GM04503 (cell line): ENCODE results near the gene TARS1.

ENCODE experiments used
- DNase-seq: peaks from one replicate; pipeline ENCODE4 v3.0.0-alpha.2; 2012; ENCODE audit warnings: low read depth

TARS1 gene

DNA sequence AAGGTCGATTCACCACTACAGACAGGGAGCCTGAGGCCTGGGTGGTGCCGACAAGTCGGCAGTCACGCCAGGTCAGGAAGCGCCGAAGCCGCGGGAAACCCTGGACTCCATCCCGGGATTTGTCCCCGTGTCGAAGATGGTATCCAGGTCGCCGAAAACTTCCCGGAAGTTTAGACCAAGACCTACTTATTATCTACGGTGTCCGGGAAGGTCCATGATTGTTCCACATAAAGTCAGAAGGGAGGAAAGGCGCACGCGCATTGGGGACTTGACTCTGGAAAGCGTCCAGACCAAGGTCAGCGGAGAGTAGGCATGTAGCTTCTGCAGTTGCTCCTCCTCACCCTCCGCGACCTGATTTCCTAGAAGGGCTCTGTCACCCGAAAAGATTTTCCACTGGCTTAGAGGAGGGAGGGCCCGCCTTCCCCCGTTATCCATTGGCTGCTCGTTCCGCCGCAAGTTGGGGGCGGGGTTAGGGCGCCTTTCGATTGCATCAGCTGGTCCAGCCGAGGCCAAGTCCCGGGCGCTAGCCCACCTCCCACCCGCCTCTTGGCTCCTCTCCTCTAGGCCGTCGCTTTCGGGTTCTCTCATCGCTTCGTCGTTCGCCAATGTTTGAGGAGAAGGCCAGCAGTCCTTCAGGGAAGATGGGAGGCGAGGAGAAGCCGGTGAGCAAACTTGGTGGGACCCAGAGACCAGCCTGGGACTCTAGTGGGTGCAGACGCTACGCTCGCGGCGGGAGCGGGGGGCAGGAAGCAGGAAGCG lies at the start of gene TARS1:
Gene TARS1, plus strand, starts transcription at position 484 of the 759 bp plus-strand sequence. Its CDS starts 122 bp downstream, at position 606.
- peak; percentile 100 for DNase-seq

DNA sequence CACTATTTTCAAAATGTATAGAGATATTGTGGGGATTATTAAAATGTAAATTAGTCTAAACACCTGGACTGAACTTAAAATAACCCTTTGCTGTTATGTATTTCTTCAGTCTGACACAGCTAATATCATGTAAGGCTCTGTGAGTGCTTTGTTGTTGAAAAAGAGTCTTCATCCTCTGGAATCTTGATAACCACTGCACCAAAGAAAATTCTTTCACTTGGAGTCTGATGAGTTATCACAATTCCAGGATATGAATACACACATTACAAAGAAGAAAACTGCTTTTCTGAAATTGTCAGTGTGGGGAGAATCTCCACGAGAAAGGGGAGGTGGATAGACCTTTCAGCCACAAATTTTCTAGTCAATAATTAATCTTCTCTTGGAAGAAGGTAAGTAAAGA lies 42.3 kb upstream of the TARS1 start:
- DNase-seq = no peak

DNA sequence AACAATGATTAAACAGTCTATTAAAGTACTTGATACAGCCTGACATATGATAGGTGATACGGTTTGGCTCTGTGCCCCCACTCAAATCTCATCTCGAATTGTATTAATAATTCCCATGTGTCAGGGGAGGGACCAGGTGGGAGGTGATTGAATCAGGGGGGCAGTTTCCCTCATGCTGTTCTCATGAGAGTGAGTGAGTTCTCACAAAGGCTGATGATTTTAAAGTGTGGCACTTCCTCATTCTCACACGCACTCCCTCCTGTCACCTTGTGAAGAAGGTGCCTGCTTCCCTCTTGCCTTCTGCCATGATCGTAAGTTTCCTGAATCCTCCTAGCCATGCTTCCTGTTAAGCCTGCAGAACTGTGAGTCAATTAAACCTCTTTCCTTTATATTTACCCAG lies 40.1 kb upstream of the TARS1 start:
- no peak for DNase-seq

- peak; percentile 77 for DNase-seq
Measured at GRCh38 chr5:33401482-33402390, 39.0 kb upstream of the TARS1 start.

DNA sequence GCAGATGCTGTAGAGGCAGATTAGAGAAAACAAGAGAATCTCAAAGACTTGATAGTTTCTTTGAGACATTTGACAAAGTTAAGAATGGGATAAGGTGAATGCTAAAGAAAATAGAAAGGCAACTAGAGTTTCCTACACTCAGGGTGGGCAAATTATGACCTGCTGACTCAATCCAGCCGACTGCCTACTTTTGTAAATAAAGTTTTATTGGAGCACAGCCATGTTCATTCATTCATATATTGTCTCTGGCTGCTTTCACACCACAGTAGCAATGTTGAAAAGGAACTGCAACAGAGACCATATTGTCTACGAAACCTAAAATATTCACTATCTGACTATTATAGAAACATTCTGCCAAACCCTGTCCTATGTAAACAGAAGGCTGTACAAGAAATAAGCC lies 37.6 kb upstream of the TARS1 start:
- DNase-seq = no peak

GRCh38 chr5:33408816-33409215 lies 31.9 kb upstream of the TARS1 start:
- peak; percentile 44 for DNase-seq

- DNase-seq = peak; percentile 62
Measured at GRCh38 chr5:33409435-33410170, 31.2 kb upstream of the TARS1 start.

- DNase-seq = no peak
Measured at GRCh38 chr5:33410221-33410620, 30.5 kb upstream of the TARS1 start.

- no peak for DNase-seq
Measured at GRCh38 chr5:33411498-33411897, 29.3 kb upstream of the TARS1 start.

GRCh38 chr5:33415811-33416354 lies 24.9 kb upstream of the TARS1 start:
- no peak for DNase-seq

DNA sequence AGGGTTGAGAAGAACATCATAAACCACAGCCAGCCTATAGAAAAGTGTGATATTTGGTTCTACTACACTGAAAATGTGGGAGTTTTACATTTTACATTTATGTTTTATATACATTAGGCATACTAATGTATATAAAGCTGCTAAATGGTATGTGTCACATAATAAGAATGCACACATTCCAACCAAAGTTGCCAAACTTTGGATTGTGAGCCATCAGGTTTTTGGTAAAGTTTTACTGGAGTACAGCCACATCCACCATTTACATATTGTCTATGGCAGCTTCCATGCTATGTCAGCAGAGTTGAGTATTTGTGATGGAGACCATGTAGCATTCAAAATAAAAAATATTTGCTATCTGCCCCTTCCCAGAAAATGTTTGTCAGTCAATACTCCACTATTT lies 23.1 kb upstream of the TARS1 start:
- no peak for DNase-seq

DNA sequence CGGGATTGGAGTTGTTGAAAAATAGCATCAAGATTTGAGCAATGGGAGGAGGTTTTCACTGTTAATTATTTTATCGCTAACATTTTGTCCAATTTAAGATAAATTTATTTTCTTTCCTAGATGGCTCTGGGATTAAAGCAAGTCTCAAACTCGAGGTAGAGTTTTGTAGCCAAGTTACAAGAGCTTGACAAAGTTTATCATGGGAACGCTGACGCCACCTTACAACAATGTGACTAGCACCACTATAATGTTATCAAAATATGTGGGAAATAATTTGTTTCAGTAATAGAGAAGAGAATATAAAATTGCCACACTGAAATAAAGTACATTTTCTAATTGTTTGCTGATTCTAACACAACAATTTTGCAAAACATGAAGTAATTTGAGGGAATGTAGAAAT lies 19.8 kb upstream of the TARS1 start:
- no peak for DNase-seq

DNA sequence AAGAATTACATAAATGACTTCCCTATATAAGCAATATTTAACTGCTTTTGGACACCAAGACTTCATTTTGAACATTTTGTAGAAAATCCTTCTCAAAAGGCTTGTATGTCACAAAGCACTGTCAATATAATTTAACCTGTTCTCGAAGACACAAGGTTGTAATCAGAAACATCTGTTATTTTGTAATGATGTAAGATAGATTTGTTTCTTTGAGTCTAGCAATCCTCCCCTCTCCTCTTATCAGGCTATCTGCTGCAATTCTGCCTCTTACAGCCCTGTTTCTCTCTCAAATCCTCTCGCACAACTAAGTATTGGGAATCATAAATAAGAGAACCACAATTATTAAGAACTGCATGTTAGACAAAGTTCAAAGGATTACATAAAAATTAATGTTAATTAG lies 18.6 kb upstream of the TARS1 start:
- no peak for DNase-seq

GRCh38 chr5:33423018-33423630 lies 17.6 kb upstream of the TARS1 start:
- DNase-seq = no peak

DNA sequence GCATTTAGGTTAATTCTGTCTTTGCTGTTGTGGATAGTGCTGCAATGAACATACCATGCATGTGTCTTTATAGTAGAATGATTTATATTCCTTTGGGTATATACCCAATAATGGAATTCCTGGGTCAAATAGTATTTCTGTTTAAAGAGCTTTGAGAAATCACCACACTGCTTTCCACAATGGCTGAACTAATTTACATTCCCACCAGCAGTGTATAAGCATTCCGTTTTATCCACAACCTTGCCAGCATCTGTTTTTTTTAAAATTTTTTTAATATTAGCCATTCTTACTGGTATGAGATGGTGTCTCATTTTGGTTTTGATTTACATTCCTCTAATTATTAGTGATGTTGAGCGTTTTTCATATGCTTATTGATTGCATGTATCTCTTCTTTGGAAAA lies 15.5 kb upstream of the TARS1 start:
- DNase-seq = no peak

- no peak for DNase-seq
Measured at GRCh38 chr5:33430983-33431382, 9.8 kb upstream of the TARS1 start.

GRCh38 chr5:33432656-33433055 lies 8.1 kb upstream of the TARS1 start:
- no peak for DNase-seq

DNA sequence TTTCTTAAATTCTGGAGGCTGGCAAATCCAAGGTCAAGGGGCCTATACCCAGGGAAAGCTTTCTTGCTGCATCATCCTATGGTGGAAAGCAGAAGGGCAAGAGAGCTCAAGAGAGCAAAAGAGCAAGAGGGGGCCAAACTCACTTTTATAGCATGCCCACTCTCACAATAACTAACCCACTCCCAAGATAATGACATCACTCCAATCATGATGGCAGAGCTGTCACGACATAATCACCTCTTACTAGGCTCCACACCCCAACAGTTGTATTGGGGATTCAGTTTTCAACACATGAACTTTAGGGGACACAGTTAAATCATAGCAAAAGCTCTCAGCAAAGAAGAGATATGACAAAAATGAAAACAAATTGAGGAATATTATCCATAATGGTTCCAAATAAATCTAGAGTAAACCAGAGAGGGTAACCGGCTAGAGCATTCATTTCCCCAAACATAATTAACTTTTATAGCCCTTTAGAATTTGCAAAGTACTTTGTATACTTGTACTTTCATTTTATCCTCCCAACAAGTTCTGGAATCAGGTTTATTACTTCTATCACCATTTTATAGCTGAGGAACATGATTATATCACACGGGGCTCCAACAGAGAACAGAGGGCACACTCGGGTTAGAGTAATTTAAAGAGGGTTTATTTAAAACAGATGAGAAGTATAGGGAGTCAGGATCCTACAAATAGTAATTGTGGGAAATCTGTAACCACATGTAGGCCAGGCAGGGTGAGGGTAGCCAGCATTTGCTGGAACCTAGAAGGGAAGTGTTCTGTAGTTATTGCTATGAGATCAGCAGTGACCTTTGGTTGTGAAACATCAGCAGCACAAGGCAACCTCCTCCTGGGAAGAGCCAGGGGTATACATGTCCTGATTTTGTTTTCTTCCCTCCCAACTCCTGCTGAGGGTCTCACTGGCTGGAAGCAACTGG lies 7.2 kb upstream of the TARS1 start:
- no peak for DNase-seq

- DNase-seq = peak; percentile 25
Measured at GRCh38 chr5:33435893-33436490, 4.8 kb upstream of the TARS1 start.

GRCh38 chr5:33438996-33439395 lies 1.8 kb upstream of the TARS1 start:
- DNase-seq = no peak
